ENCODE data around the gene SETBP1.

The SETBP1 gene

DNA sequence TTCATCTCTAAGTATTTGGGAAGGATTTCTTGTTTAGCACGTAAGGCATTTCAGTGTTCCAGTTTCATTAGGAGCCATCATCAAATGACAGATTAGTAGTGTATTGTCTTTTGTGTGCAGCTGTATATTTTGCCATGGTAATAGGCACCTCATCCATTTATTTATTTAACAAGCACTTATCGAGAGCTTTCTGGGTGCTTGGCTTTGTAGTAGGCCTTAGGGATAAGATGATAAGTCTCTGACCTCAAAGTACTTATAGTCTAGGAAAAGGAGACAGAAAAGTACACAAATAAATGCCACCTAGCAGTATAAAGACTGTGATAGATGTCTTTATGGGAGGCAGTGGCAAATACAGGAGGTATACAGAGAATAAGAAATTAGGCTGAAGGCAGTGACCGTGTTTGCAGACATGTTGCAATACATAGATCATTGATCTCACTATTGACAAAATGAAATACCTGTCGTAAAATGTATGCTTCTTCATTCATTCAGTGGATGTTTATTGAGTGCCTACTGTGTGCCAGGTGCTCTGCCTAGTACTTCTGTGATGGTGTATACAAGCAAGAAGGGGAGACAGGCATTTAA is 265.9 kb downstream of the SETBP1 start:
- DNase-seq: no peak

DNA sequence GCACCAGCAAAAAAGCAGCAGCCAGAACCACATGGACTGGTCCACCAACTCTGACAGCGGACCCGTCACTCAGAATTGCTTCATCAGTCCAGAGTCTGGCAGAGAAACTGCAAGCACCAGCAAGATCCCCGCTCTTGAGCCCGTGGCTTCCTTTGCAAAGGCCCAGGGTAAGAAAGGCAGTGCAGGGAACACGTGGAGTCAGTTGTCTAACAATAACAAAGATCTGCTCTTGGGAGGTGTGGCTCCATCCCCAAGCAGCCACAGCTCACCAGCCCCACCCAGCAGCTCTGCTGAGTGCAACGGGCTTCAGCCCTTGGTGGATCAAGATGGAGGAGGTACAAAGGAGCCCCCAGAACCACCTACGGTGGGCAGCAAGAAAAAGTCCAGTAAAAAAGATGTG is 269.3 kb downstream of the SETBP1 start:
- DNase-seq: no peak

GRCh38 chr18:44950685-44951195 is 270.1 kb downstream of the SETBP1 start:
- DNase-seq: no peak

GRCh38 chr18:44951748-44952147 is 271.1 kb downstream of the SETBP1 start:
- no peak for DNase-seq

DNA sequence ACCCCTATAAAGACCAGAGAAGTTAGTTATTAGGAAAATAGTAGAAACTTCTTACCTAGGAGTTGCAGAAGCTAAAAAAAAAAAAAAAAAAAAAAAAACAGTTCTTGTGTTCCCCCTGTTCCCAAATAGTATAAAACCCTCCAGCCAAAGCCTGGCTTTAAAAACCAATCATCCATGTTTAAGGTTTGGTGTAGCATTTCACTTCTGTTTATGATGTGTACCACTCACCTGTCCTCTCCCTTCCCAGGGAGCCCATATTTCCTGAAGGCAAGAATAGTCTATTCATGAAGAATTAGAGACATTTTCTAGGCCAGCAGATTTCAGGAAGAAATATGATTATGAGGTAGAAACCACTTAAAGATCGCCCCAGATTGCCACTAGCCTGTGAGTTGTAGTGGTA is 273.6 kb downstream of the SETBP1 start:
- DNase-seq: no peak

DNA sequence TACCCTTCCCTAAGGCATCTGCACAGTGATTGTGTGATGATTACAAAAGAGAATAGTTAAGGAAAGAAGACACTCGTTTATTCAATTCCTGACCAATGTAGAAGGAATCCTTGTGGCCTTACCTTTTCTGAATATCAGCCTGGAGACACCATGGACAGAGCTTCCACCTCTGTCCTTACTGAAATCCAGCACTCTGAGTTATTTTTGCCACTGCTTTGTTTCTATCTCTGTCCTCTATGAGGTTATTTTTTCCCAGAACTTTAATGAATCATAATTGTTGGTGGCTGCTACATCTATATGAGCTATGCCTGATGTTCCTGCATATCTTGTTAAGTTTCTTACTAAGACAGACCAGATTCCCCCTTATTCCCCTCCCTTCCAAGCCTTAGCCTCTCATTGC is 275.1 kb downstream of the SETBP1 start:
- no peak for DNase-seq

DNA sequence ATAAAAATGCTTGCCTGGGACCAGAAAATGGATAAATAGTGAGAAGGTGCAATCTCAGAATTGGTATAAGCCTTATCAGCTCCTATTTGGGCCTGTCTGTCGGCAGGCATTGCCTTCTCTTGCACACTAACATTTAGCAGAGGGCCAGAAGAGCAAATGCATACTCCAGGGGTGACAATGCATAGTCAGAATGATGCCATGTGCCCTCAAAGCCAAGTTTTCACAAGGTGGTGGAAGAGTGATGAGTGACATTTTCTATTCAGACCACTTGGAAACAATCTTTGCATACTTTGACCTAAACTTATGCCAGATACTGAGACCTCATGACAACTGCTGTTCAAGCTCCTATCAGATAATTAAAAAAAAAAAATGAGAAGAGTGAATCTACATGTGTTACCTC is 276.3 kb downstream of the SETBP1 start:
- no peak for DNase-seq

DNA sequence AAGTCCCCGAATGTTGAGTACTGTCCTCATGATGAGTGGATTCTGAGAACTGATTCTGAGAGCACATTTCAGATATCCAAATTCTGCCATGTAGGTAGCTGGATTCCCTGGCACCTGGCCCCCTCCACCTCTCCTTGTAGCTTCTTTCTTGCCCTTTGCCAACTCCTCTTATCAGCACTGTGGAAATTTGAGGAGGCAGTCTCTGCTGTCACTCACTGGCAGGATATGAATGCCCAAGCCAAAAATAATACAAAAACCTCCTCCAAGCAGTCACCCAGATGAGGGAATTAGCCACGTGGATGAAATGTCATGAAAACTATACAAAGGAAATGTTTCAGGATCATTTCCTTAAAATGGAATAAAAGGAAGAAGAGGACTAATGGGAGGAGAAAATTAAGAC is 276.8 kb downstream of the SETBP1 start:
- no peak for DNase-seq

- DNase-seq: no peak
Observed at GRCh38 chr18:44958040-44958439, 277.4 kb downstream of the SETBP1 start.

DNA sequence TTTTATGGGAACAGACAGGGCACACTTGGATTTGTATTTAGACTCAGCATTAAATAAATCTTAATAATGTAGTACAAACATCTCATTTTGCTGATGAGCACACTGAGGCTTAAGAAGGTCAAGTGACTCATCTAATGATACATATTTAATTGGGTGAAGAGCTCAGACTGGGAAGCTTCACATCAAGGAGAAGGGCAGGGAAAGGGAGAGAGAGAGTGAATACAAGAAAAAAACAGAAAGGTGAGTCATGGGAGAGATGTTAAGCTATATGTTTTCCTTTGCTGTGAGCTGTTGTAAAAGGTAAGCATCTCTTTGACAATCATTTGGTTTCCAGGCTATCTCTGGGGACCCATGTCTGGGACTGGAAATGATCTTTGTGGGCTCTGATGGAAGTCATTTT is 277.8 kb downstream of the SETBP1 start:
- no peak for DNase-seq

- no peak for DNase-seq
Observed at GRCh38 chr18:44959013-44959412, 278.3 kb downstream of the SETBP1 start.

DNA sequence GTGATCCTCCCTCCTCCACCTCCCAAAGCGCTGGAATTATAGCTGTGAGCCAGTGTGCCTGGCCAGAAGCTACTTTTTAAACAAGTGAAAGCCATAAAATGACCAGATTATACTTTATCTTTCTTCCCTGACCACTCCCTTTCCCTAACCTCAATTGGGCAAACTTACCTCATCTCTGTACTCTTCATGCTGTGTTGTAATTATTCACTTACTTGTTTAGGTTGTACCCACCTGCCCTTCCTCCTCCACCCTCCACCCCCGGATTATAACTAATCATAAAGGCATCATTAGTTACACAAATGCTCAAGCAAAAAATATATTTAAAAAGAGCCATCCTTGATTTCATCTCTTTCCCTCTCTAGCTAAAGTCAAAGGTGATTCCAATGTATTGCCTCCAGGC is 279.9 kb downstream of the SETBP1 start:
- no peak for DNase-seq

DNA sequence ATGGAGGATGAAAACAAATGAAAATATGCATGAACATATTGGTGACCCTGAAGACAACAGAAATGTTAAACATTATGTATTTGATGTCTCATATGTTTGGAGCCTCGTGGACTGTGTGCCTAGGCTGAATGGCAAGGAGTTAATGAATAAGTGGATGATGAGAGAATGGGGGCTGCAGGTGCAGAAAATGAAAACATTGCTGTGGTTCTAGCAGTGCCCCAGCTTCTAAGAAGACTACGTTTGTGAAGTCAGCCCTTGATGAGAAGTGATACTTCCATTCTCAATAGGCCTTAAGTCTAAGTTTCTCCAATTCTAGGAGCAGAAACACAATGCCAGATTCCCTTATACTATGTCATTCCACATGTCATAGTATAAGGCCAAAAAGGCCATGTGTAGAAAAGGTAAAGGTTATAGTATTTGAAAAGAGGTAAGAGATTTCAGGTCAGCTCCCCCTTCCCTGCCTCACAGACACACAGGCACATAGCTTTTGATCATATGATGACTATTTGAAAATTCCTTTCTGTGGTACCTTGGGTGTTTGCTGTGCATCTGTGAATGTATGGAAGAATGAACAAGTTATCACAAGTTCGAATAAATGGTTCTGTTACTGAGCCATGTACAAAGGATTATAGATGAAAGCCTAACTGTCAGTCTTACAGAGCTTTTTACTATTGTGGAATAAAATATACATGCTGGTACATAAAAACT is 280.8 kb downstream of the SETBP1 start:
- no peak for DNase-seq

GRCh38 chr18:44967599-44967998 is 286.9 kb downstream of the SETBP1 start:
- DNase-seq: no peak

GRCh38 chr18:44968336-44968735 is 287.6 kb downstream of the SETBP1 start:
- DNase-seq: no peak

DNA sequence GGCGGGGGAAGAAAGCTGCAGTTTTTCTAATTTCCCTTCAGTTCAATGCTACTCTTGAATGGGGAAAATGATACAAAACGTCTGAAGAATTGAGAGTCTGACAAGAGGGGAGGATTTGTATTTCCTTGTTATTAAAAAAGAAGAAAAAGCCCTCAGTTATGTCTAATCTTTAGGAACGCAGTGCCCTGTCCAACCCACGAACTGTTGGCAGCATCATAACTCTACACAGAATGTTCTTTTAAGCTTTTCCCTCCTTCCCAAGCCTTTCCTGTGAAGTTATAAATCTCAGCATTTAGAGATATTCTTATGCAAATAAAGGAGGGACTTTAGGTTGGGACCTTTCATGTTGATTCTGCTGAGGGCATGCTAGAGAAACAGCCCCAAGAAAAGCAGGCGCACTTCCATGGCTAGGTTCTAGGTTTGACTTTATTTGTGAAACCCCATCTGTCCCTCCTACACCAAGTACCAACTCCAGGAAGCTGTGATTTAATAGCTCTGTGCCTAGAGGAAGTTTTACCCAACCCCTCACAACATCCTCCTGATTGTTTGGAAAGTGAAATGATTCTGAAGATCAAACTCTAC is 288.6 kb downstream of the SETBP1 start:
- DNase-seq: no peak

GRCh38 chr18:44973282-44973681 is 292.6 kb downstream of the SETBP1 start:
- DNase-seq: no peak

DNA sequence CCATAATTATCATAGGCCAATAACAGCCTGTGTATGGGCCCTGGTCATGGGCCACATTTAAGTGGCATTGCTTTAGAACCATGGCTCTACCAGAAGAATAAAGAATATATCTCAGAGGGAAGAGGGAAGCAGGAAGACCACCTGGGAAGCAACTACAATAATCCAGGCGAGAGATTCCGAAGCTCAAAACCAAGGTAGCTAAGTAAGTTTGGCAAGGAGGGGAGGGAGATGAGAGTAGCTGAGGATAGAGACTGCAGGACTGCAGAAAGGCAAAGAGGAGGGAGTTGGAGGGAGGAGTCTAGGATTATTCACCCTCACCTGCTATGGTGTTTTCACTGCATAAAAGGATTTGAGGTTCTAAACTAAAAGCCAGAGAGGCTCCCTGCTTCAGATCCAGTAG is 293.5 kb downstream of the SETBP1 start:
- DNase-seq: no peak

- DNase-seq: no peak
Observed at GRCh38 chr18:44977856-44978255, 297.2 kb downstream of the SETBP1 start.

GRCh38 chr18:44979748-44980147 is 299.1 kb downstream of the SETBP1 start:
- no peak for DNase-seq

- no peak for DNase-seq
Observed at GRCh38 chr18:44981121-44981520, 300.4 kb downstream of the SETBP1 start.

GRCh38 chr18:44986933-44987332 is 306.2 kb downstream of the SETBP1 start:
- DNase-seq: no peak

DNA sequence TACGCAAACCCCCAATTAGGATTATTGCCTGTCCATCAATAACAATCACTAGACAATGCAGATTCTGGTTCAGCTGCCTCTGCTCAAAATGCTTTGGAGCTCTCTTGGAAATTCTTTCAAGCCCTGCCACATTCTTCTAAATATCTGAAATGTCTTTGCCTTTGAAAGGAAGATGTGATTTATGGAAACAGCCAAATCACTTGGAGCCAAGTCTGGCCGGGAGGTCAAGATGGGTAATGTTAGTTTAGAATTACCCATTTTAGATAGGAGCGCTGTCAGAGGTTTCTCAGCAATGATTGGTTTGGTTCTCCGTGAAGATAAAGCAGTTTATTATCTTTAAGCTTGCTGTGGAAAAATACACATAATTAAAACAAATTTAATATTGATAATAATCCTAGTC is 306.7 kb downstream of the SETBP1 start:
- no peak for DNase-seq

DNA sequence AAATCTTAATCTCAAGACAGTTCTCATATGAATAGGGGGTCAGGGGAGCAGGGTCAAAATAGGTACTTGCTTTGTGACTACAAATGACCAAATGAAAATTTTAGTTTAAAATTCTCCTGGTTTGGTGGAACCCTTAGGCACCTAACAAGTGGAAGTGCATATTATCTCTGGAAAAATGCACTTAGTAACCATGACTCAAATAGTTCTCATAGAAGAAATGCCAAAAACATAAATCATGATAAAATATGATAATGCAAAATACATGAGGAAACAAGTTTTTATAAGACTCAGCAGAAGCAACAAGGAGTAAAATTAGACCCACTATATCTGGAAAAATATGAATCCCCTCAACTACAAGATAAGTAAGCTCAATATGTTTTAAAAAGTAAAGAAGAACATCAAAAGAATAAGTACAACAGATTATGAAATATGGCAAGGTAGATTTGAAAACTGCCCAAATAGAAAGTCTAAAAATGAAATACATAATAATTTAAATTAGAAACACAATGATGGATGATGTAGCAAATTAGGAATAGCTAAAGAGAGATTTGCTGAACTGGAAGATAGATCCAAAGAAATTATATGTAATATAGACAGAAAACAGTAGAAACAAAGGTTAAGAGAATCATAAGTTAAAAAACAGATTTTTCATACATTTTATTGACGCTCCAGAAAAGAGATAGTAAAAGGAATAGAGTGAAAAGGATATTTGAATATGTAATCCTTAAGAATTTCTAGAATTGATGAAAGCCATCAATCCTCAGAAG is 308.3 kb downstream of the SETBP1 start:
- no peak for DNase-seq

All from stimulated activated CD4-positive, alpha-beta T cell treated with anti-CD3 and anti-CD28 coated beads, Interleukin-1b, Interleukin-23, amount 100 ng/mL, for 48 hours (primary cell).